K562 (cell line): Measurements from ENCODE around the gene PSMD8. TPM values are rescaled to one million over a fixed set of nuclear protein-coding genes. Genes with fewer than 3 reads are reported as not detected.

Experiments used
- CLOCK ChIP-seq: fragments of 250-450 bp; sonication (Bioruptor Pico); IDR thresholded peaks from 2 replicates; pipeline ENCODE4 v1.4.0; 2020; ENCODE audit warnings: mild to moderate bottlenecking, moderate library complexity, borderline replicate concordance
- ERF ChIP-seq: fragments of 450-650 bp; formaldehyde crosslinking; IDR thresholded peaks from 2 replicates; pipeline ENCODE4 v1.4.0; 2020; ENCODE audit warnings: mild to moderate bottlenecking, mixed read lengths
- ILF3 ChIP-seq: fragments of 450-650 bp; IDR thresholded peaks from 2 replicates; pipeline ENCODE4 v1.6.1; 2018; ENCODE audit warnings: antibody characterized with exemption, mild to moderate bottlenecking, moderate library complexity, borderline replicate concordance
- KHSRP ChIP-seq: fragments of 450-650 bp; IDR thresholded peaks from 2 replicates; pipeline ENCODE4 v1.6.1; 2017
- POLR2A ChIP-seq: fragments of 450-650 bp; conservative IDR thresholded peaks from 2 replicates; pipeline ENCODE4 v1.6.1; 2016
- RAD51 ChIP-seq: fragments of 450-650 bp; IDR thresholded peaks from 2 replicates; pipeline ENCODE4 v1.7.1; 2016; ENCODE audit warnings: low read depth, mild to moderate bottlenecking, borderline replicate concordance
- SAP30 ChIP-seq: fragments of 200-600 bp; sonication (generic); IDR thresholded peaks from 2 replicates; pipeline ENCODE4 v1.6.1; 2012; ENCODE audit warnings: borderline replicate concordance, low read depth, mild to moderate bottlenecking, moderate library complexity, low read length, control low read depth, inconsistent platforms; ENCODE audit not compliant: insufficient read depth, poor library complexity, severe bottlenecking
- SIN3B ChIP-seq: fragments of 450-650 bp; IDR thresholded peaks from 2 replicates; pipeline ENCODE4 v1.6.1; 2017; ENCODE audit warnings: low read depth, mild to moderate bottlenecking, moderate library complexity
- SIRT6 ChIP-seq: IDR thresholded peaks from one replicate; pipeline ENCODE4 v1.6.1; 2012; ENCODE audit warnings: low read depth, mild to moderate bottlenecking, control low read depth, inconsistent platforms, low read length, moderate library complexity
- TAF7 ChIP-seq: fragments of 450-650 bp; IDR thresholded peaks from 2 replicates; pipeline ENCODE4 v1.6.1; 2016; ENCODE audit warnings: missing genetic modification characterization, missing compliant biosample characterization
- ZBTB17 ChIP-seq: fragments of 450-650 bp; formaldehyde crosslinking; IDR thresholded peaks from 2 replicates; pipeline ENCODE4 v1.4.0; 2020; ENCODE audit warnings: mild to moderate bottlenecking
- ZC3H8 ChIP-seq: fragments of 450-650 bp; IDR thresholded peaks from 2 replicates; pipeline ENCODE4 v1.6.1; 2017
- ZNF133 ChIP-seq: fragments of 250-450 bp; sonication (Bioruptor Pico); IDR thresholded peaks from 2 replicates; pipeline ENCODE4 v1.4.0; 2020; ENCODE audit warnings: mild to moderate bottlenecking
- ZNF212 ChIP-seq: fragments of 450-650 bp; formaldehyde crosslinking; IDR thresholded peaks from 2 replicates; pipeline ENCODE4 v1.4.0; 2020; ENCODE audit warnings: mild to moderate bottlenecking
- ZNF384 ChIP-seq: IDR thresholded peaks from 2 replicates; pipeline ENCODE4 v1.6.1; 2012; ENCODE audit warnings: low read depth, low read length, improper control_type of control experiment
- ZNF586 ChIP-seq: fragments of 450-650 bp; formaldehyde crosslinking; conservative IDR thresholded peaks from 2 replicates; pipeline ENCODE4 v1.4.0; 2020; ENCODE audit warnings: mild to moderate bottlenecking, moderate library complexity
- ZNF707 ChIP-seq: fragments of 250-450 bp; sonication (Bioruptor Pico); conservative IDR thresholded peaks from 2 replicates; pipeline ENCODE4 v1.8.0; 2022; ENCODE audit warnings: inconsistent platforms, mild to moderate bottlenecking, moderate library complexity
- polyA plus RNA-seq, 8 experiments: library from polyadenylated mRNA; depleted of rRNA in 4 of 8; stranded (reverse) in 5 of 8; unstranded in 3 of 8; fragments of >200 nt; fragmentation: Nextera tagmentation in 2 of 8; fragmentation: Illumina TruSeq in 1 of 8; extraction: Ambion mirVana in 2 of 8; extraction: Trizol in 1 of 8; gene quantifications; 2 replicates each; pipeline versions ENCODE4 v1.2.1 to v1.2.3, GENCODE V29; 2011 to 2014; ENCODE audit warnings: inconsistent platforms in 1 of 8, missing spikeins in 1 of 8
- total RNA-seq, 7 experiments: library from RNA; depleted of rRNA in 6 of 7; stranded (reverse); fragments of >200 nt in 6 of 7; fragmentation: Illumina TruSeq in 2 of 7; extraction: Trizol in 2 of 7; gene quantifications; 2 replicates each; pipeline versions ENCODE4 v1.2.1 to v1.2.3, GENCODE V29; 2011 to 2021; ENCODE audit warnings: low replicate concordance in 1 of 7
- TF ChIP-seq, protein P1 (sequence below): fragments of 200-800 bp; sonication (Bioruptor generic); IDR thresholded peaks from 2 replicates; pipeline ENCODE4 v1.6.1; 2017; ENCODE audit warnings: missing genetic modification characterization, missing compliant biosample characterization
- TF ChIP-seq, protein P2 (sequence below), 3 experiments: IDR thresholded peaks in 2 of 3; conservative IDR thresholded peaks in 1 of 3; 2 replicates each; pipeline ENCODE4 v1.5.1; 2011 to 2012; ENCODE audit warnings: low read length in 3 of 3, mild to moderate bottlenecking in 3 of 3, control low read depth in 2 of 3, improper control_type of control experiment in 1 of 3, inconsistent platforms in 1 of 3, low read depth in 1 of 3, mixed read lengths in 1 of 3, moderate library complexity in 1 of 3; ENCODE audit not compliant: insufficient read depth in 2 of 3
- TF ChIP-seq, protein P3 (sequence below): sonication (generic); formaldehyde crosslinking; IDR thresholded peaks from 2 replicates; pipeline ENCODE4 v1.5.0; 2020; ENCODE audit warnings: missing genetic modification reagents
- TF ChIP-seq, protein P4 (sequence below): fragments of 450-650 bp; IDR thresholded peaks from one replicate; pipeline ENCODE4 v1.6.1; 2018; ENCODE audit warnings: mild to moderate bottlenecking, moderate library complexity; ENCODE audit not compliant: partially characterized antibody

PSMD8 gene
- total and polyA plus RNA-seq, 9 of the 15 experiments (the other 6 are each of a cell fraction or from before 2014, with no cell fraction given): 130 to 583 (median 315) TPM

- TF ChIP-seq, protein P1, sequence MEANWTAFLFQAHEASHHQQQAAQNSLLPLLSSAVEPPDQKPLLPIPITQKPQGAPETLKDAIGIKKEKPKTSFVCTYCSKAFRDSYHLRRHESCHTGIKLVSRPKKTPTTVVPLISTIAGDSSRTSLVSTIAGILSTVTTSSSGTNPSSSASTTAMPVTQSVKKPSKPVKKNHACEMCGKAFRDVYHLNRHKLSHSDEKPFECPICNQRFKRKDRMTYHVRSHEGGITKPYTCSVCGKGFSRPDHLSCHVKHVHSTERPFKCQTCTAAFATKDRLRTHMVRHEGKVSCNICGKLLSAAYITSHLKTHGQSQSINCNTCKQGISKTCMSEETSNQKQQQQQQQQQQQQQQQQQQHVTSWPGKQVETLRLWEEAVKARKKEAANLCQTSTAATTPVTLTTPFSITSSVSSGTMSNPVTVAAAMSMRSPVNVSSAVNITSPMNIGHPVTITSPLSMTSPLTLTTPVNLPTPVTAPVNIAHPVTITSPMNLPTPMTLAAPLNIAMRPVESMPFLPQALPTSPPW (CRISPR knock-in tag): no peak; the same call in 1 of the 2 replicates
- TF ChIP-seq TAF7 (tag) (no peak), SAP30 (peak; percentile 69), ZBTB17 (CRISPR knock-in tag) (no peak), ERF (no peak), ZNF133 (CRISPR knock-in tag) (no peak), KHSRP (no peak), ILF3 (no peak), ZNF707 (no peak), ZNF586 (CRISPR knock-in tag) (no peak), ZNF384 (no peak), SIRT6 (no peak), POLR2A (peak; percentile 60; the same call in 1 of the 2 replicates), CLOCK (CRISPR knock-in tag) (no peak), RAD51 (no peak), SIN3B (no peak), ZC3H8 (no peak), ZNF212 (CRISPR knock-in tag) (no peak)
- TF ChIP-seq, protein P2, sequence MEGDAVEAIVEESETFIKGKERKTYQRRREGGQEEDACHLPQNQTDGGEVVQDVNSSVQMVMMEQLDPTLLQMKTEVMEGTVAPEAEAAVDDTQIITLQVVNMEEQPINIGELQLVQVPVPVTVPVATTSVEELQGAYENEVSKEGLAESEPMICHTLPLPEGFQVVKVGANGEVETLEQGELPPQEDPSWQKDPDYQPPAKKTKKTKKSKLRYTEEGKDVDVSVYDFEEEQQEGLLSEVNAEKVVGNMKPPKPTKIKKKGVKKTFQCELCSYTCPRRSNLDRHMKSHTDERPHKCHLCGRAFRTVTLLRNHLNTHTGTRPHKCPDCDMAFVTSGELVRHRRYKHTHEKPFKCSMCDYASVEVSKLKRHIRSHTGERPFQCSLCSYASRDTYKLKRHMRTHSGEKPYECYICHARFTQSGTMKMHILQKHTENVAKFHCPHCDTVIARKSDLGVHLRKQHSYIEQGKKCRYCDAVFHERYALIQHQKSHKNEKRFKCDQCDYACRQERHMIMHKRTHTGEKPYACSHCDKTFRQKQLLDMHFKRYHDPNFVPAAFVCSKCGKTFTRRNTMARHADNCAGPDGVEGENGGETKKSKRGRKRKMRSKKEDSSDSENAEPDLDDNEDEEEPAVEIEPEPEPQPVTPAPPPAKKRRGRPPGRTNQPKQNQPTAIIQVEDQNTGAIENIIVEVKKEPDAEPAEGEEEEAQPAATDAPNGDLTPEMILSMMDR (IDR thresholded peaks at IDR 0.05 in 2 of 3, conservative IDR thresholded peaks at IDR 0.05 in 1 of 3; ENCODE audit: insufficient read depth in 2 of 3, low read depth in 1 of 3, low read length in 3 of 3): no peak
- TF ChIP-seq, protein P3, sequence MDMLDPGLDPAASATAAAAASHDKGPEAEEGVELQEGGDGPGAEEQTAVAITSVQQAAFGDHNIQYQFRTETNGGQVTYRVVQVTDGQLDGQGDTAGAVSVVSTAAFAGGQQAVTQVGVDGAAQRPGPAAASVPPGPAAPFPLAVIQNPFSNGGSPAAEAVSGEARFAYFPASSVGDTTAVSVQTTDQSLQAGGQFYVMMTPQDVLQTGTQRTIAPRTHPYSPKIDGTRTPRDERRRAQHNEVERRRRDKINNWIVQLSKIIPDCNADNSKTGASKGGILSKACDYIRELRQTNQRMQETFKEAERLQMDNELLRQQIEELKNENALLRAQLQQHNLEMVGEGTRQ (CRISPR knock-in tag): no peak
- TF ChIP-seq, protein P4, sequence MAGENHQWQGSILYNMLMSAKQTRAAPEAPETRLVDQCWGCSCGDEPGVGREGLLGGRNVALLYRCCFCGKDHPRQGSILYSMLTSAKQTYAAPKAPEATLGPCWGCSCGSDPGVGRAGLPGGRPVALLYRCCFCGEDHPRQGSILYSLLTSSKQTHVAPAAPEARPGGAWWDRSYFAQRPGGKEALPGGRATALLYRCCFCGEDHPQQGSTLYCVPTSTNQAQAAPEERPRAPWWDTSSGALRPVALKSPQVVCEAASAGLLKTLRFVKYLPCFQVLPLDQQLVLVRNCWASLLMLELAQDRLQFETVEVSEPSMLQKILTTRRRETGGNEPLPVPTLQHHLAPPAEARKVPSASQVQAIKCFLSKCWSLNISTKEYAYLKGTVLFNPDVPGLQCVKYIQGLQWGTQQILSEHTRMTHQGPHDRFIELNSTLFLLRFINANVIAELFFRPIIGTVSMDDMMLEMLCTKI: no peak
These were observed 37.6 kb upstream of the PSMD8 start (continued) for GRCh38 chr19:38336638-38337359.
